Astrocyte (in vitro differentiated cells and primary cell): Measurements from ENCODE around the gene PYGB. TPM values are rescaled to one million over a fixed set of nuclear protein-coding genes. Genes with fewer than 3 reads are reported as not detected.

Source experiments
- DNase-seq: peaks from one replicate; pipeline ENCODE4 v3.0.0-alpha.2; 2010; ENCODE audit warnings: low read depth
- FAIRE-seq: peaks from 2 replicates; lab custom pipeline; 2011; peaks lifted over from hg19 to GRCh38; lab: Jason Lieb, UNC
- H2AFZ ChIP-seq: 2 replicates; pipeline ENCODE4 v1.6.0; 2012; ENCODE audit warnings: low read depth, low read length, inconsistent platforms
- H3K27ac ChIP-seq: 2 replicates; pipeline ENCODE4 v1.5.1; 2011; ENCODE audit warnings: low read depth, low read length, inconsistent platforms
- H3K27me3 ChIP-seq: 2 replicates; pipeline ENCODE4 v1.6.0; 2011; ENCODE audit warnings: low read length, inconsistent platforms; ENCODE audit not compliant: insufficient read depth
- H3K36me3 ChIP-seq: 2 replicates; pipeline ENCODE4 v1.5.1; 2011; ENCODE audit warnings: low read length, inconsistent platforms; ENCODE audit not compliant: insufficient read depth
- H3K4me1 ChIP-seq: 2 replicates; pipeline ENCODE4 v1.5.1; 2011; ENCODE audit warnings: low read length, inconsistent platforms; ENCODE audit not compliant: insufficient read depth
- H3K4me2 ChIP-seq: 2 replicates; pipeline ENCODE4 v1.6.0; 2012; ENCODE audit warnings: low read length, inconsistent platforms
- H3K4me3 ChIP-seq: 2 replicates; pipeline ENCODE4 v1.5.1; 2011; ENCODE audit warnings: low read depth, mild to moderate bottlenecking, low read length, inconsistent platforms; ENCODE audit not compliant: insufficient read depth
- H3K79me2 ChIP-seq: 2 replicates; pipeline ENCODE4 v1.6.0; 2012; ENCODE audit warnings: mild to moderate bottlenecking, low read length, inconsistent platforms; ENCODE audit not compliant: insufficient read depth
- H3K9ac ChIP-seq: 2 replicates; pipeline ENCODE4 v1.6.0; 2012; ENCODE audit warnings: mild to moderate bottlenecking, low read length, inconsistent platforms
- H3K9me3 ChIP-seq: 2 replicates; pipeline ENCODE4 v1.5.1; 2012; ENCODE audit warnings: low read depth, mild to moderate bottlenecking, low read length, inconsistent platforms; ENCODE audit not compliant: insufficient read depth
- H4K20me1 ChIP-seq: 2 replicates; pipeline ENCODE4 v1.6.0; 2012; ENCODE audit warnings: low read length, inconsistent platforms; ENCODE audit not compliant: insufficient read depth
- H3K27ac Mint-ChIP-seq: one replicate; pipeline ENCODE4 v1.8.0; 2021; ENCODE audit warnings: mild to moderate bottlenecking, mixed read lengths; ENCODE audit not compliant: unreplicated experiment
- H3K27me3 Mint-ChIP-seq: one replicate; pipeline ENCODE4 v1.8.0; 2021; ENCODE audit warnings: low read depth, mixed read lengths; ENCODE audit not compliant: unreplicated experiment
- H3K36me3 Mint-ChIP-seq: one replicate; pipeline ENCODE4 v1.8.0; 2021; ENCODE audit warnings: low read depth, mixed read lengths; ENCODE audit not compliant: unreplicated experiment
- H3K4me1 Mint-ChIP-seq: one replicate; pipeline ENCODE4 v1.8.0; 2021; ENCODE audit warnings: low read depth, mixed read lengths; ENCODE audit not compliant: unreplicated experiment
- H3K4me3 Mint-ChIP-seq: one replicate; pipeline ENCODE4 v1.8.0; 2021; ENCODE audit warnings: mild to moderate bottlenecking, moderate library complexity, mixed read lengths; ENCODE audit not compliant: unreplicated experiment
- H3K9me3 Mint-ChIP-seq: one replicate; pipeline ENCODE4 v1.8.0; 2021; ENCODE audit warnings: mild to moderate bottlenecking, mixed read lengths; ENCODE audit not compliant: unreplicated experiment
- CTCF ChIP-seq: IDR thresholded peaks from 2 replicates; pipeline ENCODE4 v1.5.1; 2011; ENCODE audit warnings: low read depth, mild to moderate bottlenecking, inconsistent platforms, low read length, moderate library complexity; ENCODE audit not compliant: insufficient read depth
- EZH2 ChIP-seq: IDR thresholded peaks from 2 replicates; pipeline ENCODE4 v1.6.1; 2012; ENCODE audit warnings: mild to moderate bottlenecking, low read length, inconsistent platforms; ENCODE audit not compliant: insufficient read depth
- total RNA-seq: library from RNA; stranded (reverse); gene quantifications from 2 replicates; pipeline ENCODE4 v1.2.1, GENCODE V29; 2021

The PYGB gene
- total RNA-seq, 1 donor from 2014 or later: 206 TPM

GRCh38 chr20:25257130-25257529 is 9.2 kb downstream of the PYGB start:
- Mint-ChIP-seq H3K4me3 (no peak overlapping the region), H3K4me1 (peaks cover 26% of the 10 kb centered on the region), H3K27ac (no peak overlapping the region), H3K9me3 (no peaks in the 10 kb centered on the region), H3K27me3 (no peaks in the 10 kb centered on the region), H3K36me3 (peaks cover 21% of the 10 kb centered on the region)
- no peak overlapping the region for H3K4me3 ChIP-seq
- peaks cover 8% of the 10 kb centered on the region for H3K36me3 ChIP-seq
- H2AFZ ChIP-seq: no peak overlapping the region
- H4K20me1 ChIP-seq: peaks cover 83% of the 10 kb centered on the region
- FAIRE-seq (no peak), DNase-seq (no peak)
- H3K4me2 ChIP-seq: no peak overlapping the region
- H3K9ac ChIP-seq: no peak overlapping the region
- no peaks in the 10 kb centered on the region for H3K9me3 ChIP-seq
- no peak overlapping the region for H3K27ac ChIP-seq
- TF ChIP-seq EZH2 (no peak), CTCF (no peak)
- peaks cover 90% of the 10 kb centered on the region for H3K79me2 ChIP-seq
- no peaks in the 10 kb centered on the region for H3K27me3 ChIP-seq
- peaks cover 10% of the 10 kb centered on the region for H3K4me1 ChIP-seq

- Histone ChIP-seq H3K9ac (no peak overlapping the region), H3K4me3 (no peak overlapping the region), H3K27me3 (no peaks in the 10 kb centered on the region), H3K36me3 (peaks cover 8% of the 10 kb centered on the region), H3K27ac (no peak overlapping the region), H3K79me2 (peaks cover 82% of the 10 kb centered on the region), H3K4me2 (no peak overlapping the region), H3K4me1 (peaks cover 2% of the 10 kb centered on the region), H4K20me1 (peaks cover 75% of the 10 kb centered on the region), H2AFZ (no peak overlapping the region), H3K9me3 (no peaks in the 10 kb centered on the region)
- no peak for DNase-seq
- H3K27ac Mint-ChIP-seq: peak overlapping the region; percentile 26
- no peak for FAIRE-seq
- peaks cover 22% of the 10 kb centered on the region for H3K4me1 Mint-ChIP-seq
- H3K36me3 Mint-ChIP-seq: peaks cover 25% of the 10 kb centered on the region
- no peaks in the 10 kb centered on the region for H3K9me3 Mint-ChIP-seq
- TF ChIP-seq EZH2: no peak
- no peak for TF ChIP-seq CTCF
- H3K4me3 Mint-ChIP-seq: no peak overlapping the region
- no peaks in the 10 kb centered on the region for H3K27me3 Mint-ChIP-seq
Observed at GRCh38 chr20:25257756-25258475, 10.0 kb downstream of the PYGB start.

GRCh38 chr20:25258476-25258805 is 10.6 kb downstream of the PYGB start:
- H3K27ac Mint-ChIP-seq: no peak overlapping the region
- TF ChIP-seq EZH2: no peak
- no peak for TF ChIP-seq CTCF
- Histone ChIP-seq H3K9ac (no peak overlapping the region), H3K4me3 (no peak overlapping the region), H4K20me1 (peaks cover 70% of the 10 kb centered on the region), H3K27me3 (no peaks in the 10 kb centered on the region), H3K9me3 (no peaks in the 10 kb centered on the region), H3K36me3 (peaks cover 8% of the 10 kb centered on the region), H3K79me2 (peaks cover 77% of the 10 kb centered on the region), H3K27ac (no peak overlapping the region), H3K4me2 (no peak overlapping the region), H2AFZ (no peak overlapping the region), H3K4me1 (no peaks in the 10 kb centered on the region)
- no peak for FAIRE-seq
- no peak overlapping the region for H3K4me3 Mint-ChIP-seq
- H3K27me3 Mint-ChIP-seq: no peaks in the 10 kb centered on the region
- no peak for DNase-seq
- peaks cover 28% of the 10 kb centered on the region for H3K36me3 Mint-ChIP-seq
- H3K4me1 Mint-ChIP-seq: peaks cover 22% of the 10 kb centered on the region
- no peaks in the 10 kb centered on the region for H3K9me3 Mint-ChIP-seq
